NCI-H1436 (cell line): Measurements from ENCODE around the gene SPX.

Experiments
- DNase-seq: peaks from one replicate; lab custom pipeline; 2025; lab: John Stamatoyannopoulos, UW

Gene SPX

GRCh38 chr12:21539797-21540196 lies 13.7 kb downstream of the SPX start:
- DNase-seq = no peak

GRCh38 chr12:21541773-21542172 lies 15.7 kb downstream of the SPX start:
- DNase-seq = no peak

- DNase-seq = no peak
Measured at GRCh38 chr12:21542403-21542802, 16.3 kb downstream of the SPX start.

- DNase-seq = no peak
Measured at GRCh38 chr12:21543151-21543550, 17.1 kb downstream of the SPX start.

- no peak for DNase-seq
Measured at GRCh38 chr12:21545557-21545956, 19.5 kb downstream of the SPX start.

GRCh38 chr12:21546716-21547115 lies 20.6 kb downstream of the SPX start:
- DNase-seq = no peak

- no peak for DNase-seq
Measured at GRCh38 chr12:21547437-21547836, 21.3 kb downstream of the SPX start.

- no peak for DNase-seq
Measured at GRCh38 chr12:21551841-21552465, 25.9 kb downstream of the SPX start.

- DNase-seq = no peak
Measured at GRCh38 chr12:21552635-21553328, 26.7 kb downstream of the SPX start.

- no peak for DNase-seq
Measured at GRCh38 chr12:21553329-21553675, 27.2 kb downstream of the SPX start.

GRCh38 chr12:21558100-21558679 lies 32.1 kb downstream of the SPX start:
- no peak for DNase-seq

GRCh38 chr12:21559855-21560569 lies 33.9 kb downstream of the SPX start:
- DNase-seq = no peak

- DNase-seq = no peak
Measured at GRCh38 chr12:21561158-21561557, 35.1 kb downstream of the SPX start.

GRCh38 chr12:21562859-21563258 lies 36.8 kb downstream of the SPX start:
- DNase-seq = no peak

GRCh38 chr12:21566223-21566906 lies 40.3 kb downstream of the SPX start:
- DNase-seq = no peak

GRCh38 chr12:21566907-21567394 lies 40.9 kb downstream of the SPX start:
- no peak for DNase-seq

- DNase-seq = no peak
Measured at GRCh38 chr12:21568115-21568514, 42.0 kb downstream of the SPX start.

- DNase-seq = no peak
Measured at GRCh38 chr12:21571046-21571445, 45.0 kb downstream of the SPX start.

- DNase-seq = no peak
Measured at GRCh38 chr12:21573733-21574358, 47.8 kb downstream of the SPX start.

- no peak for DNase-seq
Measured at GRCh38 chr12:21576431-21576830, 50.3 kb downstream of the SPX start.

- no peak for DNase-seq
Measured at GRCh38 chr12:21577516-21577915, 51.4 kb downstream of the SPX start.
